Measurements from ENCODE around the gene CELF2. TPM values are rescaled to one million over a fixed set of nuclear protein-coding genes. Genes with fewer than 3 reads are reported as not detected.
"Not testable (repeated sequence)": the region's sequence is repeated elsewhere in the genome, so short reads cannot be mapped to it uniquely, and the experiment has no call there.

The CELF2 gene
- polyA plus RNA-seq, 1 donor from 2014 or later: 55.5 TPM

DNA sequence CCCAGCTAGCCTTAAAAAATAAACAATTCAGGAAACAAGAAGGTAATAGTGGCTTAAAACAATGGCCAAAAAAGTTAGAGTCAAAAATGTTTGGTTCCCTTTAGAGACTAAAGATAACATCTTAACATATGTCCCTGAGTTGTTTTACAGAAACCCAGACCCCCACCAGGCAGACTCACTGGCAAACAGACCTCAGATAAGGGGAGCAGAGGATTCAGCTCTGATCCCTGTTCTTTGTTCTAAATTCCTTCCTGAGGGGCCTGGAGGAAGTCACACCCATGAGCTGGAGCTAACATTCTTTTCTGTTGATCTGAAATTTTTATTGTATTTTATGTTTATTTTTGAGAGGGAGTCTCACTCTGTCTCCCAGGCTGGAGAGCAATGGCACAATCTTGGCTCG is 346.6 kb downstream of the CELF2 start:
- no peak overlapping the region for H2AFZ ChIP-seq (ENCODE audit: low read depth, low read length)
- H3K9ac ChIP-seq (ENCODE audit: low read length): no peak overlapping the region
- no peaks in the 10 kb centered on the region for H3K79me2 ChIP-seq (replicated peaks; ENCODE audit: insufficient read depth, low read length)
- H3K36me3 ChIP-seq (ENCODE audit: insufficient read depth, low read length): no peaks in the 10 kb centered on the region
- H3K27ac ChIP-seq (ENCODE audit: low read length): no peak overlapping the region
- H3K9me3 ChIP-seq (ENCODE audit: low read length): no peaks in the 10 kb centered on the region
- H3K4me2 ChIP-seq (ENCODE audit: low read length): no peak overlapping the region
- H3F3A ChIP-seq (ENCODE audit: insufficient read depth, low read length, poor library complexity, severe bottlenecking): no peaks in the 10 kb centered on the region
- no peak for TF ChIP-seq RAD21 (conservative IDR thresholded peaks at IDR 0.05)
- TF ChIP-seq EP300 (conservative IDR thresholded peaks at IDR 0.05; ENCODE audit: poor library complexity, severe bottlenecking): no peak
- TF ChIP-seq MXI1 (conservative IDR thresholded peaks at IDR 0.05; ENCODE audit: poor library complexity, severe bottlenecking): no peak
- no peak for TF ChIP-seq POLR2AphosphoS5 (IDR thresholded peaks at IDR 0.05)
- TF ChIP-seq REST (IDR thresholded peaks at IDR 0.05; ENCODE audit: borderline replicate concordance): no peak
- no peak for TF ChIP-seq EZH2 (IDR thresholded peaks at IDR 0.05; ENCODE audit: borderline replicate concordance, insufficient read depth, low read length, poor library complexity, severe bottlenecking)
- no peak for TF ChIP-seq SMC3 (conservative IDR thresholded peaks at IDR 0.05; ENCODE audit: poor library complexity)
- TF ChIP-seq, protein P1, sequence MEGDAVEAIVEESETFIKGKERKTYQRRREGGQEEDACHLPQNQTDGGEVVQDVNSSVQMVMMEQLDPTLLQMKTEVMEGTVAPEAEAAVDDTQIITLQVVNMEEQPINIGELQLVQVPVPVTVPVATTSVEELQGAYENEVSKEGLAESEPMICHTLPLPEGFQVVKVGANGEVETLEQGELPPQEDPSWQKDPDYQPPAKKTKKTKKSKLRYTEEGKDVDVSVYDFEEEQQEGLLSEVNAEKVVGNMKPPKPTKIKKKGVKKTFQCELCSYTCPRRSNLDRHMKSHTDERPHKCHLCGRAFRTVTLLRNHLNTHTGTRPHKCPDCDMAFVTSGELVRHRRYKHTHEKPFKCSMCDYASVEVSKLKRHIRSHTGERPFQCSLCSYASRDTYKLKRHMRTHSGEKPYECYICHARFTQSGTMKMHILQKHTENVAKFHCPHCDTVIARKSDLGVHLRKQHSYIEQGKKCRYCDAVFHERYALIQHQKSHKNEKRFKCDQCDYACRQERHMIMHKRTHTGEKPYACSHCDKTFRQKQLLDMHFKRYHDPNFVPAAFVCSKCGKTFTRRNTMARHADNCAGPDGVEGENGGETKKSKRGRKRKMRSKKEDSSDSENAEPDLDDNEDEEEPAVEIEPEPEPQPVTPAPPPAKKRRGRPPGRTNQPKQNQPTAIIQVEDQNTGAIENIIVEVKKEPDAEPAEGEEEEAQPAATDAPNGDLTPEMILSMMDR (IDR thresholded peaks at IDR 0.05; ENCODE audit: poor library complexity, severe bottlenecking): no peak
- no peak for TF ChIP-seq TAF1 (IDR thresholded peaks at IDR 0.05; ENCODE audit: low read depth)
- H3K27me3 ChIP-seq (ENCODE audit: insufficient read depth, low read depth, low read length): no peaks in the 10 kb centered on the region
- no peaks in the 10 kb centered on the region for H3K9me2 ChIP-seq (ENCODE audit: insufficient read depth, low read length)
- no peaks in the 10 kb centered on the region for H4K20me1 ChIP-seq (ENCODE audit: insufficient read depth)
- H3K4me3 ChIP-seq (ENCODE audit: low read length): no peak overlapping the region

- H3K9ac ChIP-seq (ENCODE audit: low read length); H3K4me2 ChIP-seq (ENCODE audit: low read length); H2AFZ ChIP-seq (ENCODE audit: low read depth, low read length); H3K79me2 ChIP-seq (replicated peaks; ENCODE audit: insufficient read depth, low read length); H3F3A ChIP-seq (ENCODE audit: insufficient read depth, low read length, poor library complexity, severe bottlenecking); H3K36me3 ChIP-seq (ENCODE audit: insufficient read depth, low read length); H3K27me3 ChIP-seq (ENCODE audit: insufficient read depth, low read depth, low read length); H3K9me3 ChIP-seq (ENCODE audit: low read length); H4K20me1 ChIP-seq (ENCODE audit: insufficient read depth); H3K9me2 ChIP-seq (ENCODE audit: insufficient read depth, low read length); H3K27ac ChIP-seq (ENCODE audit: low read length); H3K4me3 ChIP-seq (ENCODE audit: low read length): not testable (repeated sequence)
Observed at GRCh38 chr10:11366889-11367288, 349.2 kb downstream of the CELF2 start.

- H3K36me3 ChIP-seq (ENCODE audit: insufficient read depth, low read length): no peaks in the 10 kb centered on the region
- no peak overlapping the region for H3K4me3 ChIP-seq (ENCODE audit: low read length)
- no peak overlapping the region for H3K27ac ChIP-seq (ENCODE audit: low read length)
- no peaks in the 10 kb centered on the region for H3K27me3 ChIP-seq (ENCODE audit: insufficient read depth, low read depth, low read length)
- no peaks in the 10 kb centered on the region for H3K9me2 ChIP-seq (ENCODE audit: insufficient read depth, low read length)
- no peaks in the 10 kb centered on the region for H3K79me2 ChIP-seq (replicated peaks; ENCODE audit: insufficient read depth, low read length)
- H3K4me2 ChIP-seq (ENCODE audit: low read length): no peak overlapping the region
- H3K9me3 ChIP-seq (ENCODE audit: low read length): no peaks in the 10 kb centered on the region
- H3K9ac ChIP-seq (ENCODE audit: low read length): no peak overlapping the region
- no peaks in the 10 kb centered on the region for H4K20me1 ChIP-seq (ENCODE audit: insufficient read depth)
- H2AFZ ChIP-seq (ENCODE audit: low read depth, low read length): no peak overlapping the region
- TF ChIP-seq REST (IDR thresholded peaks at IDR 0.05; ENCODE audit: borderline replicate concordance): no peak
- TF ChIP-seq, protein P1 (IDR thresholded peaks at IDR 0.05; ENCODE audit: poor library complexity, severe bottlenecking): no peak
- TF ChIP-seq TAF1 (IDR thresholded peaks at IDR 0.05; ENCODE audit: low read depth): no peak
- TF ChIP-seq EZH2 (IDR thresholded peaks at IDR 0.05; ENCODE audit: borderline replicate concordance, insufficient read depth, low read length, poor library complexity, severe bottlenecking): no peak
- TF ChIP-seq RAD21 (conservative IDR thresholded peaks at IDR 0.05): no peak
- TF ChIP-seq SMC3 (conservative IDR thresholded peaks at IDR 0.05; ENCODE audit: poor library complexity): no peak
- no peak for TF ChIP-seq EP300 (conservative IDR thresholded peaks at IDR 0.05; ENCODE audit: poor library complexity, severe bottlenecking)
- no peak for TF ChIP-seq POLR2AphosphoS5 (IDR thresholded peaks at IDR 0.05)
- no peak for TF ChIP-seq MXI1 (conservative IDR thresholded peaks at IDR 0.05; ENCODE audit: poor library complexity, severe bottlenecking)
- no peaks in the 10 kb centered on the region for H3F3A ChIP-seq (ENCODE audit: insufficient read depth, low read length, poor library complexity, severe bottlenecking)
Observed at GRCh38 chr10:11367505-11367904, 349.8 kb downstream of the CELF2 start.
